Measurements from ENCODE around the gene ABHD6. TPM values are rescaled to one million over a fixed set of nuclear protein-coding genes. Genes with fewer than 3 reads are reported as not detected.

Gene ABHD6
- total RNA-seq, 1 experiment from 2014 or later, result 2.2 TPM

- Histone ChIP-seq H3K27me3 (ENCODE audit: insufficient read depth, low read length) (no peaks in the 10 kb centered on the region), H3K4ac (ENCODE audit: low read depth, low read length) (no peak overlapping the region), H3K56ac (ENCODE audit: insufficient read length, low read depth, low read length) (no peak overlapping the region), H3K4me1 (ENCODE audit: insufficient read depth, low read length) (no peaks in the 10 kb centered on the region), H4K5ac (ENCODE audit: insufficient read length, low read depth, low read length) (no peak overlapping the region), H2BK120ac (ENCODE audit: low read depth, low read length, poor library complexity, severe bottlenecking) (no peak overlapping the region), H3K27ac (ENCODE audit: insufficient read length, low read depth, low read length) (no peak overlapping the region), H3K79me2 (ENCODE audit: insufficient read depth, low read length) (no peaks in the 10 kb centered on the region), H3K23ac (ENCODE audit: insufficient read length, low read depth, low read length) (no peak overlapping the region), H3K9me3 (ENCODE audit: control insufficient read depth, low read depth, low read length) (no peaks in the 10 kb centered on the region), H4K91ac (ENCODE audit: insufficient read length, low read depth, low read length) (no peak overlapping the region), H2BK5ac (ENCODE audit: insufficient read length, low read length) (no peak overlapping the region), H3T11ph (ENCODE audit: low read length) (no peak overlapping the region), H3K14ac (ENCODE audit: insufficient read depth, low read length) (no peak overlapping the region), H3K4me2 (ENCODE audit: insufficient read depth, insufficient read length, low read length) (no peak overlapping the region), H2BK15ac (ENCODE audit: low read depth, low read length) (no peak overlapping the region), H2BK20ac (ENCODE audit: low read depth, low read length, poor library complexity, severe bottlenecking) (no peak overlapping the region), H3K9ac (ENCODE audit: extremely low read depth, insufficient read length, low read length) (no peak overlapping the region), H2BK12ac (ENCODE audit: insufficient read length, low read depth, low read length) (no peak overlapping the region), H3K79me1 (ENCODE audit: insufficient read depth, low read depth, low read length, poor library complexity, severe bottlenecking) (no peaks in the 10 kb centered on the region), H3K23me2 (ENCODE audit: insufficient read length, low read depth, low read length, poor library complexity, severe bottlenecking) (no peaks in the 10 kb centered on the region), H2AFZ (ENCODE audit: low read length) (no peak overlapping the region), H3K18ac (ENCODE audit: insufficient read length, low read depth, low read length) (no peak overlapping the region), H2AK5ac (ENCODE audit: insufficient read length, low read length) (no peak overlapping the region), H4K20me1 (ENCODE audit: control insufficient read depth, insufficient read depth, insufficient read length) (no peaks in the 10 kb centered on the region), H4K8ac (replicated peaks; ENCODE audit: insufficient read length, low read depth, low read length) (no peak overlapping the region)
- Mint-ChIP-seq H3K27me3 (ENCODE audit: low read depth) (no peaks in the 10 kb centered on the region; the same call in 1 of the 2 replicates), H3K4me3 (no peak overlapping the region), H3K27ac (no peak overlapping the region; a peak in 1 of 7 replicates), H3K9me3 (peaks cover 14 to 22% of the 10 kb centered on the region in 2 experiments; a peak in 4 of 5 replicates), H3K4me1 (peaks cover 4 to 7% of the 10 kb centered on the region in 2 experiments; a peak in 2 of 4 replicates), H3K36me3 (ENCODE audit: insufficient read depth in 1 of 3, low read depth in 3 of 3) (peaks cover 3 to 13% (median 9%) of the 10 kb centered on the region in 3 experiments; a peak in 5 of 7 replicates)
- TF ChIP-seq, protein P1, sequence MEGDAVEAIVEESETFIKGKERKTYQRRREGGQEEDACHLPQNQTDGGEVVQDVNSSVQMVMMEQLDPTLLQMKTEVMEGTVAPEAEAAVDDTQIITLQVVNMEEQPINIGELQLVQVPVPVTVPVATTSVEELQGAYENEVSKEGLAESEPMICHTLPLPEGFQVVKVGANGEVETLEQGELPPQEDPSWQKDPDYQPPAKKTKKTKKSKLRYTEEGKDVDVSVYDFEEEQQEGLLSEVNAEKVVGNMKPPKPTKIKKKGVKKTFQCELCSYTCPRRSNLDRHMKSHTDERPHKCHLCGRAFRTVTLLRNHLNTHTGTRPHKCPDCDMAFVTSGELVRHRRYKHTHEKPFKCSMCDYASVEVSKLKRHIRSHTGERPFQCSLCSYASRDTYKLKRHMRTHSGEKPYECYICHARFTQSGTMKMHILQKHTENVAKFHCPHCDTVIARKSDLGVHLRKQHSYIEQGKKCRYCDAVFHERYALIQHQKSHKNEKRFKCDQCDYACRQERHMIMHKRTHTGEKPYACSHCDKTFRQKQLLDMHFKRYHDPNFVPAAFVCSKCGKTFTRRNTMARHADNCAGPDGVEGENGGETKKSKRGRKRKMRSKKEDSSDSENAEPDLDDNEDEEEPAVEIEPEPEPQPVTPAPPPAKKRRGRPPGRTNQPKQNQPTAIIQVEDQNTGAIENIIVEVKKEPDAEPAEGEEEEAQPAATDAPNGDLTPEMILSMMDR (conservative IDR thresholded peaks at IDR 0.05), result no peak
- whole genome bisulfite sequencing (ENCODE audit: extremely low coverage, insufficient read length, low lambda C conversion rate), result no CpG with 5 or more reads among the region's 10 CpGs
- no peak for DNase-seq
These were observed 55.3 kb downstream of the ABHD6 start for GRCh38 chr3:58292866-58293265.

Data from H9 (cell line).